HG02610 (cell line): ENCODE measurements around the gene INMT.

Experiments used
- ATAC-seq: cut with Tn5 transposase; IDR thresholded peaks from one replicate; pipeline ENCODE4 v1.9.1; 2021; ENCODE audit warnings: mild to moderate bottlenecking, moderate library complexity; ENCODE audit not compliant: unreplicated experiment

The INMT gene

GRCh38 chr7:30805931-30806330, 54.0 kb downstream of the INMT start:
- no peak for ATAC-seq
